Measurements from ENCODE around the gene MXI1.

MXI1 gene

DNA sequence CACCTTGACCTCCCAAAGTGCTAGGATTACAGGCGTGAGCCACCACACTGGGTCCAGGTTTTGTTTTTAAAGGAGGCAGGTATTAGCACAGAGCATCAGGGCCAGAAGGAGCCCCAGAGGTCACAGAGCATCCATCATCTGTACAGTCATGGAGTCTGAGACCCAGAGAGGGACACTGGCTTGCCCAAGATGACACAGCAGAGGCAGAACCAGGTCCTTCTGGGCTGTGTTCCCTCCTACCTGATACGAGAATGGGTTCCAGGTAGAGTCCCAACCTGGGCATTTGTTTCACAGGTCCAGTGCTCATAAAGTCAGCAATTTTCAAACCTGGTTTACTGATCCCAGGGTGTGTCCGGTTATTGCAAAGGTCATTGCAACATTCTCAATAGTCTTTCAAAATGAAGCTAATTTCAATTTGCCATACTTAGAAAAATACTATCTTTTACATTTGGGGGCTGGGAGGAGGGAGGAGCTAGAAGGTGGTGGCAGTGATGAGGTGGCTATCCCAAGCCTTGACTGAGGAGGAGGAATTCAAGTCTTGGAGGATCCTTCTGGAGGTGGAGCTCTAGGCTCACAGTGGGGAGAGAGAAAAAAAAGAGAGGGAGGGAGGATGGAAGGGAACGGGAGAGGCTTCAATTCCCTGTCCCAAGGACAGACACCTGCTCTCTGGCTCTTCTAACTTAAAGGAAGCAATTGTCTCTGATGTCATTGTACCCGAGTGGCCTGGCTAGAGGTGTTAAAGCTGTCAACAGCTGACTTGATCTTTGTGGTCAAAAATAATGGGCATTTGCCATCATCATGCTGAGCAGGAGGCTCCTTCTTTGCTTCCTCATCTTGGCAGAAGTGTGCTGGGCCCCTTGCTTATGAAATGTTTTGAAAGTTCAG is 8.1 kb downstream of the MXI1 start:
- no peak for DNase-seq (ENCODE audit: low spot score)

GRCh38 chr10:110216240-110216639 is 8.8 kb downstream of the MXI1 start:
- DNase-seq (ENCODE audit: low spot score) = no peak

DNA sequence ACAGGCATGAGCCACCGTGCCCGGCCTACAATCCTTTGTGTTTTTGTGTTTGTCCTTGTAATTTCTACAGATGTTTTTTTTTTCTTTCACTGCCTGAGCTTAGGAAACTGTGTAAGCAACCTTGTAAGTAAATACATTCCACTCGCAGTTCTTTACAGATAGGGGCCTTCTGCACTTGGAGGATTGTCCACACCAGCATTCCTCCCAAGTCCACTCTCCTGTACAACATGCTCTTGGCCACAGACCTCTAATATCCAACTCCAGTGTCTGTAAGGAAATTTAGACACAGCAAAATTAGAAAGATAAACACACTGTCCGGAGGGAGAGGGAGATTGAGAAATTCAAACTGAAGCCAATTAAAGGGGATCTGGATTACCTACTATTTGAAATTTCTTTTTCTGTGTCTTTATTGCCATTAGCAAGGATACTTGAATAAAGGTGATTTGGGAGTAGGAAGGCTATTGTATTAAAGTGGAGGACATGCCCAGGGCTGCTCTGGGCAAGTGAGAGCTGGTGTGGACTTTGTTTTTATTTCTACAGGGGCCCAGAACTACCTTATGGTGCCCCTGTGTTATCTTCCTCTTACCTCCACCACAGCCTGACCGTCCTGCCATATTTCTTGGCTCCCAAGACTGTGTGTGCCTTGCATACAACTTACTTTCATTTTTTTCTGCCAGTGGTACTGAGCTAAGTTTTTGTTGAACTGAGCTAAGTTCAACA is 9.7 kb downstream of the MXI1 start:
- no peak for DNase-seq (ENCODE audit: low spot score)

GRCh38 chr10:110217662-110218008 is 10.2 kb downstream of the MXI1 start:
- DNase-seq (ENCODE audit: low spot score) = no peak

DNA sequence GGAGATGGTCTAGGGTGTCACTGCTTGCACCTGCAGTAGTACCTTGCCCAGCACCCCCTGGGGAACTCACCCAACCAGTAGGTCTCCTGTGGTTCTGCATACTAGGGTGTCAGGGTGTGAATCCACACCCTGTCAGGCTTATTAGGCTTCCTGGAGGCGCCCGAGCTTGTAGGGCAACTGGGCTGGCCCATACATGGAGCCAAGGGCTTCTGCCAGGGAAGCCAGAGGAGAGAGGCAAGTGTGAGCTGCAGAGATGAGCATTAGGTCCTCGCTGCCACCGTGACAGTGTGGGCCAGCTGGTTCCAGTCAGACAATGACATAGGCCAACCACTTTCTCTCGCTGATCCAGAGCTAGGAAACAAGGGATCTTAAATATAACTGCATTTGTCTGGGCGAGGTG is 11.2 kb downstream of the MXI1 start:
- DNase-seq (ENCODE audit: low spot score) = no peak

GRCh38 chr10:110219884-110220283 is 12.5 kb downstream of the MXI1 start:
- DNase-seq (ENCODE audit: low spot score) = no peak

DNA sequence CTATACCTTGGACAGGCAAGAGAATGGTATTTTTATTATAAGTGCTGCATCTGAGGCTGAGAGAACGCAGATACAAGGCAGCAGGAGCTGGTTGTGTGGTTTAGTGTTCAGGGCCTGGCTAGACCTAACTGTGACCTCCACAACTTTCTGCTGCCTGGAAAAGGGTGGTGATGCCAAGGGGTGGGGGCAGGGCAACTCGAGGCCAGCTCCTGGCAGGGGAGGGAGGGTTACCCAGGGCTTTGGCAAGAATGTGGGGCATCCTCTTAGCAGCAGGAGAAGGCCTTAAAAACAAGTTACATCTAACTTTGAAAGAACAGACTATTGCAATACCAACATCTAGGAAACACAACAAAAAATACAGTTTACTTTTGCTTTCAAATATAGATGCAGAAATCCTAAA is 13.0 kb downstream of the MXI1 start:
- DNase-seq (ENCODE audit: low spot score) = no peak

- DNase-seq (ENCODE audit: low spot score) = no peak
These were observed 13.8 kb downstream of the MXI1 start for GRCh38 chr10:110221044-110221720.

DNA sequence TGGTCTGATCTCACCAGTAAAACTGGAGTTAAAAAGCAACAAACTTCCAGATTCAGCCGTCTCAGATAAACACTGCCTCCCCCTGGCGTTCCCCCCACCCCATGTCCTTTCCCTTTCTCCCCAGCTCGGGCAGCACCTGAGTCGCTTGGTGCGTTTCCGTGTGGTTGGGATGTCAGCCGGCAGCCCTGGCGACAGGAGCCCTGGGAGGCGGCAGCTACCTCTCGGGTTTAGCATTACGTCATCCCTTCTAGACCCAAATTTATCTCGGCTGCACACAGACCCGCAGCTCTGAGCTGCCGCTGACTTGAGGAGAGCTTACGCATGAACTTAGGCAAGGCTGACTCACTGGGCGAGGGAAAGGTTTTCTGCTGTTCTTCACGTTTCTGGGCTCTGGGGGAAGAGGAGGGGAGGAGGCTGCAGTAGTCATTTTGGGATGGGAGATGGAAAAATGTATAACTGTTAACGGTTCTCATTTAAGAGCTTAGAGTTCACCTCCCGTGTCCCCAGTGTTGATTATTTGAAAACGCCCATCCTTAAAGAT is 14.4 kb downstream of the MXI1 start:
- DNase-seq (ENCODE audit: low spot score) = no peak

DNA sequence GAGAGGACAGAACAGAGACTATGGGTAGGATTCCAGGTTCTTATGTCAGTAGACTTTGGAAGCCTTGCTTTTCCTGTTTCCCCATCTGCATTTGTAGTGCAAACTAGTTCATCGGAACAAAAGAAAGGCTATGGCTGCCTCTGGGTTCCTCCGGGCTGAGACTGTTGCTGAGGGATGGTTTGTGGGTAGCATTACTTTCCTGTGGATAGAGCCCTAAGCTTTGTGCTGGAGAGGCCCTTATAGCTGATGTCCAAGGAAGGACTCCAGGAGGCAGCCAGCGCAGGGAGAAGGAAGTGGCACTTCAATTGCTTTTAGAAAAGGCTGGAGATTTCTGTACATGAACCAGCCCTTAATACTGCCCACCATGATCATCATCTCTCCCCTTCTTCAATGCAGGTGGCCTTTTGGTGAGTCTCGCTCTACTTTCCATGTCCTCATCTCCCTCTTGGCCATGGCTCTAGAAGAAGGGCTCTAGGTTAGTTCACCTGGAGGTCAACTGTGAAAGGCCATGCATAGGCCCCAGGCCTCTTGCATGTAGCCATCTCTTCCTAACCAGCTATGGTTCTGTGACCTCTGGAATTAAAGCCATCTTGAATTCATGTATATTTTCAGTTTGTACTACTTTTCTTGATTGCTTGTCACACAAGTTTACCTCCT is 15.4 kb downstream of the MXI1 start:
- no peak for DNase-seq (ENCODE audit: low spot score)

GRCh38 chr10:110223298-110223925 is 16.0 kb downstream of the MXI1 start:
- no peak for DNase-seq (ENCODE audit: low spot score)

DNA sequence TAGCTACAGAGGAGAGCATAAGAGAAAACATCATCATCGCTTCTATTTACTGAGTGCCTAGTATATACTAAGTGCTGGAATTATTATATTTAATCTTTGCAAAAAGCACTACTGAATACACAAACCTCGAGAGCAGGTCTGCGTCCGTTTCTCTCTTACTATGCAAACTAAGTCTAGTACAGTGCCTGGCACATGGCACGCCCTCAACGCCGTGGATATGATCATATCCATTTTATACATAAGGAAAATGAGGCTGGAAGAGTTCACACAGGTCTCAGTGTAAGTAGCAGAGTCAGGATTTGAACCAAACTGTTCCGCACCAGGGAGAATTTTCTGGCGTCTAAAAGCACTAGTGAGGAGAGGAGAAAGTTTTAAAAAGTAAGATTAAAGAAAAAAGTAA is 17.6 kb downstream of the MXI1 start:
- DNase-seq (ENCODE audit: low spot score) = no peak

- DNase-seq (ENCODE audit: low spot score) = no peak
These were observed 18.0 kb downstream of the MXI1 start for GRCh38 chr10:110225441-110225755.

DNA sequence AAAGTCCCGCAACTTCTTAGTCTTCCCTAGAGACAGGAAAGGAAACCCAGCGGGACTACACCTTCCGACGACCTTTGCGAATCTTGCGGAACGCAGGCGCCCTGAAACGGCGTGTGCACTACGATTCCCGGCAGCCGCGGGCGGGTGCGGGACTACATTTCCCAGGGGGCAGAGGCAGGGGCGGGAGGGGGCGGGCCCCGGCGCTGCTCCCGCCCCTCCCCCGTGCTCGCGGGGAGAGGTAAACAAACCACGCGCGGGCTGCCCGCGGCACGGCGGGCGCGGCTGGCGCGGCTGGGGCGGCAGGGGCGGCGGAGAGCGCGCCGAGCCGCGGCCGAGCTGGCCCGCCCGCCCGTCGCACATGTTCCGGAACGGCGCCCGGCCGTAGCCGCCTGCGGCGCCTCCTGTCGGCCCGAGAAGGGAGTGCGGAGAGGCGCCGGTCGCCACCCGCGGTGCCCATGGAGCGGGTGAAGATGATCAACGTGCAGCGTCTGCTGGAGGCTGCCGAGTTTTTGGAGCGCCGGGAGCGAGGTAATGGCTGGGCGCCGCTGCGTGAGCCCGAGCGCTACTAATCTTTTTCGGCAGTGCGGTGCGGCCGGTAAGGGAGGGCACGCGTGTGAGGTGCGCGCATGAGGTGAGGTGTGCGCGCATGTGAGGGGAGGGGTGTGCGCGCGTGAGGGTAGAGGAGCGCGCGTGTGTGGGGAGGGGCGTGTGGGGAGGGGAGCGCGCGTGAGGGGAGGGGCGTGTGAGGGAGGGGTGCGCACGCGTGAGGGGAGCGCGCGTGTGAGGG is 18.5 kb downstream of the MXI1 start:
- DNase-seq (ENCODE audit: low spot score) = peak; percentile 76

GRCh38 chr10:110226543-110226925 is 19.1 kb downstream of the MXI1 start:
- DNase-seq (ENCODE audit: low spot score) = peak; percentile 72

DNA sequence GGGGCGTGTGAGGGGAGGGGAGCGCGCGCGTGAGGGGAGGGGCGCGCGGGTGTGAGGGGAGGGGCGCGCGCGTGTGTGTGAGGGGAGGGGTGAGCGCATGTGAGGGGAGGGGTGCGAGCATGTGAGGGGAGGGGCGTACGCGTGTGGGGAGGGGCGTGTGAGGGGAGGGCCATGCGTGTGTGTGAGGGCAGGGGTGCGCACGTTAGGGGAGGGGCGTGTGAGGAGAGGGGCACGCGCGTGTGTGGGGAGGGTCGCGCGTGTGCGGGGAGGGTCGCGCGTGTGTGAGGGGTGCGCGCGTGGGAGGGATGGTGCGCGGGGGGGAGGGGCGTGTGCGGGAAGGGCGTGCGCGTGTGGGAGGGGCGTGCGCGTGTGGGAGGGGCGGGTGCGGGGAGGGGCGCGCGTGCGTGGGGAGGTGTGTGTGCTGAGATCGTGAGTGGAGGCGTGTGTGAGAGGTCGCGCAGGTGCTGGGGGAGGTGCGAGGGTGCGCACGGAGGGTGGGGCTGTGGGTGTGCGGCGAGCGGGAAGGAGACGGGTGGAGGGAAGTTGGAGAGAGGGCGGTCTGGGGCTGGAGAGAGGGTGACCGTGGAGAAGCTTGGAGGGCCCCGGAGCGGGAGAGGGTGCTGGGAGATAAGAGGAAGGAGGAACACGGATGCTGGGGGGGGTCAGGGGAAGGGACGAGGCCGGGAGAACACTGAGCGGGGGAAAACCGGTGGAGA is 19.7 kb downstream of the MXI1 start:
- peak; percentile 65 for DNase-seq (ENCODE audit: low spot score)

GRCh38 chr10:110228066-110228465 is 20.7 kb downstream of the MXI1 start:
- DNase-seq (ENCODE audit: low spot score) = no peak

GRCh38 chr10:110229155-110229554 is 21.8 kb downstream of the MXI1 start:
- peak; percentile 79 for DNase-seq (ENCODE audit: low spot score)

GRCh38 chr10:110233846-110234245 is 26.4 kb downstream of the MXI1 start:
- DNase-seq (ENCODE audit: low spot score) = no peak

- DNase-seq (ENCODE audit: low spot score) = no peak
These were observed 30.6 kb downstream of the MXI1 start for GRCh38 chr10:110237894-110238480.
